Muscle of leg (tissue), 11 donors: Measurements from ENCODE around the gene RPS5. TPM values are rescaled to one million over a fixed set of nuclear protein-coding genes. Genes with fewer than 3 reads are reported as not detected.
A peak's percentile ranks its signal among the peaks of the same experiment; 100 is the strongest.

ENCODE experiments used
- DNase-seq: peaks from one replicate; pipeline ENCODE4 v3.0.0; 2013
- H3K27ac ChIP-seq: one replicate; pipeline ENCODE4 v1.5.1; 2013; ENCODE audit warnings: mild to moderate bottlenecking, low read length, control low read depth
- H3K27me3 ChIP-seq: one replicate; pipeline ENCODE4 v1.6.1; 2013; ENCODE audit warnings: low read length; ENCODE audit not compliant: control insufficient read depth, insufficient read depth
- H3K36me3 ChIP-seq: one replicate; pipeline ENCODE4 v1.6.1; 2013; ENCODE audit warnings: low read length; ENCODE audit not compliant: control insufficient read depth, insufficient read depth
- H3K4me1 ChIP-seq: one replicate; pipeline ENCODE4 v1.6.1; 2013; ENCODE audit warnings: low read length; ENCODE audit not compliant: control insufficient read depth, insufficient read depth
- H3K4me3 ChIP-seq: one replicate; pipeline ENCODE4 v1.5.1; 2013; ENCODE audit warnings: low read length, control low read depth
- H3K9me3 ChIP-seq: replicated peaks from 2 replicates; pipeline ENCODE4 v1.6.1; 2013; ENCODE audit warnings: low read depth, low read length; ENCODE audit not compliant: control insufficient read depth
- WGBS: methylation state at CpG from one replicate; pipeline ENCODE4 v1.1.5; 2013; ENCODE audit warnings: missing lambda C conversion rate; ENCODE audit not compliant: insufficient coverage; 5-methylcytosine and 5-hydroxymethylcytosine counted together
- polyA plus RNA-seq, 8 donors: library from polyadenylated mRNA; unstranded; fragments of 120-200 nt; gene quantifications; one replicate each; pipeline versions ENCODE4 v1.2.1 to v1.2.3, GENCODE V29; 2013; ENCODE audit warnings: inconsistent platforms in 1 of 8, low replicate concordance in 1 of 8; ENCODE audit not compliant: insufficient read length in 8 of 8, insufficient read depth in 1 of 8
- total RNA-seq: library from RNA; stranded (reverse); fragments of 120-200 nt; gene quantifications from one replicate; pipeline ENCODE4 v1.2.4, GENCODE V29; 2013

RPS5 gene
- total and polyA plus RNA-seq, 9 donors: 1,523 to 2,401 (median 1,761) TPM

DNA sequence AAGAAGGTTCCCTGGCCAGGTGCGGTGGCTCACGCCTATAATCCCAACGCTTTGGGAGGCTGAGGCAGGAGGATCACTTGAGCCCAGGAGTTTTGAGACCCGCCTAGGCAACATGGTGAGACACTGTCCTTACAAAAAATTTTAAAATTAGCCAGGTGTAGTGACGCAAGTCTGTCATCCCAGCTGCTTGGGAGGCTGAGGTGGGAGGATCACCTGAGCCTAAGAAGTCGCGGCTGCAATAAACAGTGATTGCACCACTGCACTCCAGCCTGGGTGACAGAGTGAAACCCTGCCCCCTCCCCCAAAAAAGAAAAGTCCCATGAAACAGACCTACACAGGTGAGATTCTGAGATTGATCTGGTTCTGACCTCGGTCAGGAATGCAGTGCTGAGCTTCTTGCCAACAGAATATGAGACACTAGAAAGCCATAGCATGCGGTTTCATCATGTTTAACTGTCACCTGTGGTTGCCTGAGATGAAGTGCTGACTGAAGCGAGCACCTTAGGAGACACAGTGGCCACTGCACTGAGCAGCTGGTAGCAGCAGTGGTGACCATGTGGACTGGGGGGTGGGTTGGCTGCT, 31.8 kb upstream of the RPS5 start:
- peaks cover 3% of the 10 kb centered on the region for H3K36me3 ChIP-seq
- H3K9me3 ChIP-seq: no peaks in the 10 kb centered on the region
- H3K27me3 ChIP-seq: peaks cover 30% of the 10 kb centered on the region
- H3K27ac ChIP-seq: no peak overlapping the region
- 91% methylated on average over 9 of the region's 10 CpGs for WGBS
- no peak overlapping the region for H3K4me3 ChIP-seq
- no peak for DNase-seq
- H3K4me1 ChIP-seq: peaks cover 12% of the 10 kb centered on the region

DNA sequence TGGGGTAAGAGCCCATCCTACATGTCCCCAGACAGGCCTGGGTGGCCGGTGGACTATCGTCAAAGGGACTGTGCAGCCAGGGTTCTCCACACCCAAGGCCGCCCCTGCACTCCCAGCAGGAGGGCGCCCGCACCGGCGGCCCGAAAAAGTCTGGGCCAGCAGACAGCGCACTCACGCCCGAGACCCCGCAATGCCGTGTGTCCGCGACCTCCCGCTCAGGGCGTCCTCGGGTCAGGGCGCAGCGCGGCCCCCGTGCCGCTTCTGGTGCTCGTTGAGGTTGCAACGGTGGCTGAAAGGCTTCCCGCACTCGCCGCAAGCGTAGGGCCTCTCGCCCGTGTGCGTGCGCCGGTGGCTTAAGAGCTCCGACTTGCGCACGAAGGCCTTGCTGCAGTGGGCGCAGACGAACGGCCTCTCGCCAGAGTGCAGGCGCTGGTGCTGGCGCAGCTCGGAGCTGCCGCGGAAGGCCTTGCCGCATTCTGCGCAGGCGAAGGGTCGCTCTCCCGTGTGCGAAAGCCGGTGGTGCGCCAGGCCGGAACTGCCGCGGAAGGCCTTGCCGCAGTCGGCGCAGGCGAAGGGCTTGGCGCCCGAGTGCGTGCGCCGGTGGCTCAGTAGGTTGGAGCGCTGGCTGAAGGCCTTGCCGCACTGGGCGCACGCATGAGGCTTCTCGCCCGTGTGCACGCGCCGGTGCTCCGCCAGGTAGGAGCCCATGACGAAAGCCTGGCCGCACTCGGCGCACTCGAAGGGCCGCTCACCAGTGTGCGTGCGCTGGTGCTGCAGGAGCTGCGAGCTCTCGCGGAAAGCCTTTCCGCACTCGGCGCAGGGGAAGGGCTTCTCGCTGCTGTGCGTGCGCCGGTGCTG, 30.9 kb upstream of the RPS5 start:
- peaks cover 3% of the 10 kb centered on the region for H3K36me3 ChIP-seq
- H3K4me3 ChIP-seq: peak overlapping the region; percentile 10
- no peak overlapping the region for H3K27ac ChIP-seq
- 15% methylated on average over 94 of the region's 94 CpGs for WGBS
- H3K27me3 ChIP-seq: peaks cover 22% of the 10 kb centered on the region
- DNase-seq: no peak
- H3K4me1 ChIP-seq: peaks cover 9% of the 10 kb centered on the region
- no peaks in the 10 kb centered on the region for H3K9me3 ChIP-seq

DNA sequence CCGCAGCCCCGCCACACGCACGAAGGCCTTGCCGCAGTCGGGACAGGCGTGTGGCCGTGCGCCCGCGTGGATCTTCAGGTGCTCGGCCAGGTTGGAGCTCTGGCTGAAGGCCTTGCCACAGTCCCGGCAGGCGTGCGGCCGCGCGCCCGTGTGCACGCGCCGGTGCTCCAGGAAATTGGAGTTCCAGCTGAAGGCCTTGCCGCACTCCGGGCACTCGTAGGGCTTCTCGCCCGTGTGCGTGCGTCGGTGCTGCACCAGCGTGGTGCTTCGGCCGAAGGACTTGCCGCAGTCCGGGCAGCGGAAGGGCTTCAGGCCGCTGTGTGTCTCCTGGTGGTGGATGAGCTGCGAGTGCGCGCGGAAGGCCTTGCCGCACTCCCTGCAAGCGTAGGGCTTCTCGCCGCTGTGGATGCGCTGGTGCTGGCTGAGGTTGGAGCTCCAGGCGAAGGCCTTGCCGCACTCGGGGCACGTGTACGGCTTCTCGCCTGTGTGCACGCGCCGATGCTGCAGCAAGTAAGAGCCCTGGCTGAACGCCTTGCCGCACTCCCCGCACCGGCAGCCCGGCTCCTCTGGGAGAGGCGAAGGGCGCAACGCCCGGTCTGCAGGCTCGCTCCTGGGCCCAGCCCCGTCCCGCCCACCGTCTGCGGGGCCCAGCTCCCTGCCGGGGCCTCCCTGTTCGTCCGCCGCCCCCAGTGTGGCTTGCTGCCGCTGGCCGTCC, 30.1 kb upstream of the RPS5 start:
- 21% methylated on average over 75 of the region's 75 CpGs for WGBS
- peak; percentile 57 for DNase-seq
- H3K27ac ChIP-seq: no peak overlapping the region
- no peak overlapping the region for H3K4me3 ChIP-seq
- no peaks in the 10 kb centered on the region for H3K9me3 ChIP-seq
- H3K36me3 ChIP-seq: peaks cover 3% of the 10 kb centered on the region
- H3K27me3 ChIP-seq: peaks cover 18% of the 10 kb centered on the region
- peaks cover 17% of the 10 kb centered on the region for H3K4me1 ChIP-seq

DNA sequence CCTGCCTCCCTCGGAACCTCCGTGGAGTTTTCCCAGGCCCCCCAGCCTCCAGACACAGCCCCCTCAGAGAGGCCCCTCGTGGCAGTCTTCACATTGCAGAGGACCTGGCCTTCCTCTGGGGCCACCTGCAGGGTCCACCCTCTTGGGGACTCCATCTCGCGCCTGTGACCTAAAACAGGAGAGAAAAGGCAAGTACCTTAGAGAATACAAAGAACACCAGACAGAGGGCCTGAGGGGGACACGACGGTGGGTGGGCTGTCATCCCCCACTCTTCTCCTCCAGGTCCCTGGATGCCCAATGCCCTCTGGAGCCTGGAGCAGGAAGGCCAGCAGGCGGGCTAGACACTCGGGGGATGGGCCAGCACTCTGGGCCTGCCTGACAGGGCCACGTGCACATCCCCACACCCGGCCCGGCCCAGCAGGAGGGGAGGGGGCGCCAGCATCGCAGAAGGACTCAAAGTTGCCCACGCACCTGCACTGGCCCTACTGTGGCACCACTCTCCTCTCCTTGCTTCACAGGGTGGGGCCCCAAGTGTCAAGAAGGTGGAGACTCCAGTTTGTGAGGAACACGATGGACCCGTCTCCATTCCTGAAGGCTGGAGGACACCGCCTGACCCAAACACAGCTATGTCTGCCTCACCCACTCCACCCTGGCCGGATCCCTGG, 29.5 kb upstream of the RPS5 start:
- no peaks in the 10 kb centered on the region for H3K9me3 ChIP-seq
- H3K27me3 ChIP-seq: peaks cover 16% of the 10 kb centered on the region
- H3K4me3 ChIP-seq: no peak overlapping the region
- H3K36me3 ChIP-seq: peaks cover 3% of the 10 kb centered on the region
- H3K4me1 ChIP-seq: peaks cover 18% of the 10 kb centered on the region
- 66% methylated on average over 15 of the region's 19 CpGs for WGBS
- no peak for DNase-seq
- H3K27ac ChIP-seq: no peak overlapping the region

DNA sequence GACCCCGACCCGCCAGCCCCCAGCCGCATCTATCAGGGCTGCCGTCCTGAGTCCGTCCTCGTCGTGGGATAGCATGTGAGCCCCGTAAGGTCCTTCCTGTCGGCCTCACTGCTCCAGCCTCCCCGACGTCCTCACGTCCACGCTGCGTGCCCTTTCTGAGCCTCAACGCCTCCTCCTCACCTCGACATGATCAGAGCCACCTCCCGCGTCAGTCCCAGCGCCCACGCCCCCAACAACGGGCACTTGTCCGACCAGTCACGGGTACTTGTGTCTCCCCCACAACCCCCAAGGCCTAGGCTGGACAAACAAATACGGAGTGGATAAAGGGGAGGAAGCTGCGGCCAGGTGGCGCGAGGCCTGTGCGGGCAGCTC, 25.2 kb upstream of the RPS5 start:
- Histone ChIP-seq H3K36me3 (peaks cover 9% of the 10 kb centered on the region), H3K4me3 (peak overlapping the region; percentile 93), H3K4me1 (peaks cover 12% of the 10 kb centered on the region), H3K9me3 (no peaks in the 10 kb centered on the region), H3K27me3 (peaks cover 3% of the 10 kb centered on the region), H3K27ac (peak overlapping the region; percentile 98)
- 1% methylated on average over 21 of the region's 28 CpGs for WGBS
- DNase-seq: peak; percentile 65

DNA sequence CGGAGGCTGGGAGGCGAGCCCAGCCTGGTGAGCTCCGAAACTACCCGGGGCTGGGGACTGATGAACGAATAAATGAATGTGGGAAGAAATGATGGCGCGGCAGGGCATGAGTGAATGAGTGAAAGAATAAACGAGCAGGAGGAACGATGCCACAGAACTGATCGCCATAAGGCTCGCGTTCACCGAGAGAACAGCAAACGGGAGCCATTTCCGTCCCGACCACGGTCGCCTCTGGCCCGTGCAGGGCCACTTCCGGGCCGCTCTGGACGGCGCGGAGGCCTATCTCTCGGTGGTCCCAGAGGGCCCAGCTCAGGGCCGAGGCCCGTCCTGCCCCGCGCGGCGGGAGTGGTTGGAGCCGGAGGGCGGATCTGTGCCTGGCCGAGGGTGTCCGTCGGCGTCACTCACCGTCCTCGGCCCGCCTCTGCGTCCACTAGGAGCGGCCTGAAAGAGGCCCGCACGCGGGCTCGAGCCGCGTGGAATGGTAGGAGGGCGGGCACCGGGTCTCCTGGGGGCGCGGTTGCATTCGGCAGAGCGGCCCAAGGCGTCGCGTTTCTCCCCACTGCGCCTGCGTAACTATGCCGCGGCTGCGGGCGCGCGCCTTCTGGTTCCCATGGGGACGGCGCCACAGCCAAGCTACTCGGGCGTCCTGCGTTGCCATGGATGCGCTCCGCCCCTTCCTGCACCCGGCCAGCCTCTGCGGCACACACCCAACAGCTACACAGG, 24.6 kb upstream of the RPS5 start, which contains the start of gene ZNF497:
Gene ZNF497, minus strand, starts transcription at position 480 of the 723 bp plus-strand sequence. CDS start 5,116 bp downstream, outside the sequence.
- H3K4me1 ChIP-seq: peaks cover 12% of the 10 kb centered on the region
- peaks cover 14% of the 10 kb centered on the region for H3K36me3 ChIP-seq
- WGBS: under 1% methylated on average over 74 of the region's 74 CpGs
- H3K27ac ChIP-seq: peak within 1 kb of the TSS; percentile 98
- DNase-seq: peak; percentile 98
- H3K27me3 ChIP-seq: no peaks in the 10 kb centered on the region
- H3K9me3 ChIP-seq: no peaks in the 10 kb centered on the region
- peak within 1 kb of the TSS; percentile 93 for H3K4me3 ChIP-seq

DNA sequence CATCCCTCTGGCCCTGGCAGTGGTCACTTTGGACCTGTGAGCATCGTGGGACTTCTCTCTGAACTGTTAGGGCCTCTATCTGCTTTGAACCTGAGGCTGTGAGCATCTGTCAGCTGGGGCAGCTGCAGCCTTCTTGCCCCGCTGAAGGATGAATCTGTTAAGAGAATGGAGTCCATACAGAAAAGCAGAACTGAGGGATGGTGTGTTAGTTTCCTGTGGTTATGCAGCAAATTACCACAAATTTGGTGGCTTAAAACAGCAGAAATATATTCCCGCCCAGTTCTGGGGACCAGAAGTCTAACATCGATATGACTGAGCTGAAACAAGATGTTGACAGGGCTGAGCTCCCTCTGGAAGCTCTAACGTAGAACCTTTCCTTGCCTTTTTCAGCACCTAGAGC, 22.9 kb upstream of the RPS5 start:
- WGBS: 58% methylated on average over 4 of the region's 5 CpGs
- Histone ChIP-seq H3K27ac (no peak overlapping the region), H3K36me3 (peaks cover 18% of the 10 kb centered on the region)

DNA sequence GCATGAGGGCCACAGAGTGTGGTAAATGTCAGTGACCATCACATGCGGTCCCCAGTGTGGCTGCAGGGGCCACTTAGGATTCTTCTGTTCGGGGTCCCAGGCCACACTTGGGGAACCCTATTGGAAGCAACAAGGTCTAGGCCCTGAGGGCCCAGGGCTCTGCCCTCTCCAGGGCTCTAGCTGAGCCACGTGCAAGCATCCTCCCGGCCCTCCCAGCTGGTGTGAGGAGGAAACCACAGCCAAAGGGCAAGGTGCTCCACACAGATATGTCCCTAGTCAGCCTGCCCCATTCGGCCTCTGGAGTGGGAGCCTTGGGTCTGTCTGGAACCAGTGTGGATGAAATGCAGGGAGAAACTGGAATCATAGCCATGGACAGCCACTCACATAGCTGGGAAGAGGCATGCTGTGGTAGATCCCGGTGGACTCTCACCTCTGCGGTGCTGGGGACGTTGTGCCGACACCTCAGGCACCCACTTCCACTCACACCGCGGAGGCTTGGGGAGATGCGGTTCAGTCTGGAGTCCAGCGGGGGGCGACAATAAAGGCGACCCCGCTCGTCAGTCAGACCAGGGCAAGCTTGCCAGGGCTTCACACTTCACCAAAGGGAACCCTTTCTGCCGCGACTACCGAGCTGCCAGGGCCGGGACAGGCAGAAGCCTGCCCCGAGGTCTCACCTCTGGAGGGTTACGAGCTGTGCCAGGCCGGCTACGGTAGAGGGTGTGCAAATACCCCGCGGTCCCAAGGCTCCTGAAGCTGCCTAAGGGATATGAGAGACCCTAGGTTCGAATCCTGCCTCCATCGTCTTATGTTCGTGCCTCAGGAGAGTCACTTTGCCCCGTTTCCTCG, 20.3 kb upstream of the RPS5 start:
- Histone ChIP-seq H3K9me3 (no peaks in the 10 kb centered on the region), H3K4me3 (no peak overlapping the region), H3K27ac (no peak overlapping the region), H3K27me3 (no peaks in the 10 kb centered on the region), H3K4me1 (peaks cover 5% of the 10 kb centered on the region), H3K36me3 (peaks cover 18% of the 10 kb centered on the region)
- WGBS: 83% methylated on average over 30 of the region's 32 CpGs
- no peak for DNase-seq

More for the DNA sequence above, 22.9 kb upstream of the RPS5 start:
- H3K27me3 ChIP-seq: no peaks in the 10 kb centered on the region
- DNase-seq: no peak
- H3K9me3 ChIP-seq: no peaks in the 10 kb centered on the region
- peaks cover 12% of the 10 kb centered on the region for H3K4me1 ChIP-seq
- no peak overlapping the region for H3K4me3 ChIP-seq
